IPS-20b (cell line): ENCODE data around the gene RNASE1.
"Not testable (repeated sequence)": the region's sequence is repeated elsewhere in the genome, so short reads cannot be mapped to it uniquely, and the experiment has no call there.

ENCODE experiments used
- H3K27ac ChIP-seq: one replicate; pipeline ENCODE4 v1.5.1; 2013; ENCODE audit warnings: low read length
- H3K27me3 ChIP-seq: 2 replicates; pipeline ENCODE4 v1.6.1; 2013; ENCODE audit warnings: mild to moderate bottlenecking, low read length, inconsistent platforms; ENCODE audit not compliant: insufficient read depth
- H3K36me3 ChIP-seq: 2 replicates; pipeline ENCODE4 v1.6.1; 2013; ENCODE audit warnings: low read depth, mild to moderate bottlenecking, inconsistent platforms, low read length, moderate library complexity; ENCODE audit not compliant: insufficient read depth
- H3K4me1 ChIP-seq: 2 replicates; pipeline ENCODE4 v1.6.1; 2013; ENCODE audit warnings: mild to moderate bottlenecking, control low read depth, inconsistent platforms, low read length, moderate library complexity; ENCODE audit not compliant: insufficient read depth
- H3K4me3 ChIP-seq: 2 replicates; pipeline ENCODE4 v1.5.1; 2013; ENCODE audit warnings: mild to moderate bottlenecking, low read length, inconsistent platforms
- H3K9ac ChIP-seq: 2 replicates; pipeline ENCODE4 v1.6.1; 2013; ENCODE audit warnings: low read depth, mild to moderate bottlenecking, inconsistent platforms, low read length, moderate library complexity
- H3K9me3 ChIP-seq: 2 replicates; pipeline ENCODE4 v1.6.1; 2013; ENCODE audit warnings: mild to moderate bottlenecking, low read depth, low read length, inconsistent platforms; ENCODE audit not compliant: insufficient read depth

Gene RNASE1

DNA sequence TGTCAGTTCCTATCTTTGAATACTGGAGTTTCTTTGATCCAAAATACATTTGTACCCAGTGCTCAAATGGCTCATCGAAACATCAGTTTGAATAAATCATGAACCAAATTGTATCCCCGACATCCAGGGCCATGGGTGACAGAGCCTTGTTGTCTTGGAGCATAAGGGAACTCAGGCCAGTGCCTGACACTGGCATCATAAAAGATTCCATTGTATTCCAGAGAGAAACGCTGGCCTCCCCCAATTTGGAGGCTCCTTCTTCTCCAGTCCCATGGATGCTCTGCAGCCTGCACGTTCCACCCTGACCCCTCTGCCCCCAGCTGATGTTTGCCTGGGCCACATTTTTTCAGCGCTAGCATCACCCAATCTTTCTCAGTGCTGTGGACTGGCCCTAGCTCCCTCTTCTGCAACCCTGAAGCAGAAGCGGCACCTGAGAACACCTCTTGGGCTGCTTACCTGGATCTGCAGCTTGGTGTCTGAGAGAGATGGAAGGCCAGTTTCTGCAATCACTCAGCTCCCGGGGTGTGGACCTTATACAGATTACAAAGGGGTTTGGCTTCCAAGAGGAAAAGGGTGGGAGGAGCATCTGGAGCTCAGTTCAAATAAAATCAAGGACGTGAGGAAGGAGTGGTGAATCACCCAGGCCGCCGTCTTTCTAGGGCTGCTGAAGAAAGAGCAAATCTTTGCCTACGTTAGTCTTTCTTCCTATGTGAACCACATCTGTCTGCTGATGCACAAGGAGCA lies at the start of gene RNASE1:
RNASE1 (minus strand) TSS at position 504 of the 744 bp plus-strand sequence. CDS start 776 bp downstream, outside the sequence.
- Histone ChIP-seq H3K27ac (no peak within 1 kb of the TSS), H3K27me3 (no peaks in the 10 kb centered on the region), H3K4me3 (no peak within 1 kb of the TSS), H3K9ac (no peak within 1 kb of the TSS), H3K9me3 (no peaks in the 10 kb centered on the region), H3K36me3 (no peaks in the 10 kb centered on the region), H3K4me1 (peaks cover 9% of the 10 kb centered on the region; the same call in 1 of the 2 replicates)

DNA sequence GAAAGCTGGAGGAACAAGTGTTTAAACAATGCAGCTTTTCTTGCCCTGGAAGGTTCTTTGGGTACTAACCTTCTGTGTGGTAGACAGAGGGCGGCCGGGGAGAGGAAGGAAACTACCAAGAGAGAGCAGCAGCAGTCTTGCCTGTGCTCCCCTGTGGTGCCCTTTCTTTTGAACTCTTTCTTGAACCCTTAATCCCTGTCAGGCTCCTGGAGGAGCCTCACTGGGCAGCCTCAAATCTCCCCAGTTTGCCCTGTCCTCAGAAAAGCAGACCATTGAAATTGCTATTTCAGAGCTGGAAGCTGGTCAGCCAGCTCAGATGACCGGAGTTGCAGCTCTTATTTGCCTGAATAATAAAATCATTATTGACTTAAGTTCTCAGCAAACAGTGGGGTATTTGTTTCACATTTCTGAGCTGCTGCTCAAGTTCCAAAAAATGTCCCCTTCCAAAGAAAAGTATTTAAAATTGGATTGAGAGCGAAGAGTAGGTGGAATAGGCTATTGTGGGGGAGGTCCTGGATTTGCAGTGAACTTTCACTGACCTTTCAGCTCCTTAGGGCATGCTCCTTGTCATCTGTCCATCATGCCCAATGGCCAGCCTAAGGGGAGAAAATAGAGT lies 46.4 kb upstream of the RNASE1 start:
- H3K36me3 ChIP-seq: no peaks in the 10 kb centered on the region
- H3K27me3 ChIP-seq: no peaks in the 10 kb centered on the region
- H3K4me1 ChIP-seq: peaks cover 9% of the 10 kb centered on the region; the same call in 1 of the 2 replicates
- H3K9ac ChIP-seq: no peak overlapping the region
- no peak overlapping the region for H3K27ac ChIP-seq
- no peak overlapping the region for H3K4me3 ChIP-seq
- H3K9me3 ChIP-seq: no peaks in the 10 kb centered on the region

GRCh38 chr14:20848316-20848954 lies 45.8 kb upstream of the RNASE1 start:
- H3K36me3 ChIP-seq: no peaks in the 10 kb centered on the region
- no peaks in the 10 kb centered on the region for H3K9me3 ChIP-seq
- H3K27ac ChIP-seq: no peak overlapping the region
- no peak overlapping the region for H3K4me3 ChIP-seq
- no peaks in the 10 kb centered on the region for H3K27me3 ChIP-seq
- H3K4me1 ChIP-seq: peaks cover 9% of the 10 kb centered on the region; the same call in 1 of the 2 replicates
- H3K9ac ChIP-seq: no peak overlapping the region

DNA sequence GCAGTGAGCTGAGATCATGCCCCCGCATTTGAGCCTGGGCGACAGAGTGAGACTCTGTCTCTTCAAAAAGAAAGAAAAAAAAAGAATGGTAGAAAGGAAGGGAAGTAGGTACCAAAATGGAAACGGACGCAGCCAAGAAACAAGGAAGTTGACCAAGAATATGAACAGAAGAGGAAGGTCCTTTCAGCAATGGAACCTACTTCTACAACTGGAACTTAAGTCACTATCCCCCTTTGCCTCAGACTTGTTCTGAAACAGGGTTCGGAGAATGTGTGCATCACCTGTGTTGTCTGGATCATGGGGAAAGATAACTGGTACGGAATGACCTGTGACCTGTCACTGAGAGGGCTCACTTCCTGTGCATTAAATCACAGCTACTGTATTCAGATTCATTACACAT lies 43.9 kb upstream of the RNASE1 start:
- Histone ChIP-seq H3K9ac (no peak overlapping the region), H3K9me3 (no peaks in the 10 kb centered on the region), H3K4me3 (no peak overlapping the region), H3K27me3 (no peaks in the 10 kb centered on the region), H3K36me3 (no peaks in the 10 kb centered on the region), H3K4me1 (peaks cover 9% of the 10 kb centered on the region; the same call in 1 of the 2 replicates), H3K27ac (no peak overlapping the region)

- no peaks in the 10 kb centered on the region for H3K36me3 ChIP-seq
- H3K9ac ChIP-seq: no peak overlapping the region
- no peaks in the 10 kb centered on the region for H3K27me3 ChIP-seq
- H3K9me3 ChIP-seq: no peaks in the 10 kb centered on the region
- H3K4me3 ChIP-seq: no peak overlapping the region
- no peaks in the 10 kb centered on the region; the same call in 1 of the 2 replicates for H3K4me1 ChIP-seq
- no peak overlapping the region for H3K27ac ChIP-seq
Measured at GRCh38 chr14:20841096-20841495, 38.5 kb upstream of the RNASE1 start.

DNA sequence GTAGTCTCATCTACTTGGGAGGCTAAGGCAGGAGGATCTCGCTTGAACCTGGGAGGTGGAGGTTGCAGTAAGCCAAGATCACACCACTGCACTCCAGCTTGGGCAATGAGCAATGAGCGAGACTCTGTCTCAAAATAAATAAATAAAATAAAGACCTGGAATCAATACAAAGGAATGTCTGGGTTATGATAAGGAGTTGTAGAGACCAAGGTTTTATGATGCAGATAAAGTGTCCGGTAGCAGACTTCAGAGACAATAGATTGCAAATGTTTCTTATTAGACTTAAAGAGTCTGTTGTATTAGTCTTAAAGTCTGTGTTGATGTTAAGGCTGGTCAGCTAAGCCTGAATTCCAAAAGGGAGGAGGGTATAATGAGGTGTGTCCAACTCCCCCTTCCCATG lies 35.2 kb upstream of the RNASE1 start:
- no peaks in the 10 kb centered on the region; the same call in 1 of the 2 replicates for H3K4me1 ChIP-seq
- no peaks in the 10 kb centered on the region for H3K27me3 ChIP-seq
- no peak overlapping the region for H3K27ac ChIP-seq
- no peak overlapping the region for H3K9ac ChIP-seq
- no peak overlapping the region for H3K4me3 ChIP-seq
- no peaks in the 10 kb centered on the region for H3K36me3 ChIP-seq
- no peaks in the 10 kb centered on the region for H3K9me3 ChIP-seq

DNA sequence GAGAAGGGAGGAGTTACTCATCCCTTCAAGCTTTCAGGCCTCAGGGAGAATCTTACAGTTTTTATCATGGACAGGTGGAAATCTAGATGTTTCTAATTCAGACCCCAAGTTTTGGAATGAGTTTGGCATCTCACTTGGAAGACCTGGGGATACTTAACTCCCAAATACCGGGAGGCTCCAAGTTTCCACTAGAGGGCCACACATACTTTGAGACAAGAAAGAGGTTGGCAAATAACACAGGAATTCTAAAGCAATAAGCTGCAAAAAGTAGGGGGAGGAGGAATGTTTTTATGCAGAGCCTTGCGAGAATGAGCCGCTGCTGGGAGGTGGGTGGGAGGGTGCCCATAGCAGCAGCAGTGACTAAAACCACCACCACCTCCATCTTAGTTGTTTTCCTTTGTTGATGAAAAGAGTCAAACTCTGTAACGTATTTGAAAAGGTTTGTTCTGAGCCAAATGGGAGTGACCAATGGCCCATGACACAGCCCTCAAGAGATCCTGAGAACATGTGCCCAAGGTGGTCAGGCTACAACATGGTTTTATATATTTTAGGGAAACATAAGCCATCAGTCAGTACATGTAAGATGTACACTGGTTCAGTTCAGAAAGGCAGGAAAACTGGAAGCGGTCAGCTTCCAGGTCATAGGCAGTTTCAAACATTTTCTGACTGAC lies 34.2 kb upstream of the RNASE1 start:
- Histone ChIP-seq H3K4me3 (no peak overlapping the region), H3K36me3 (no peaks in the 10 kb centered on the region), H3K27me3 (no peaks in the 10 kb centered on the region), H3K27ac (no peak overlapping the region), H3K9ac (no peak overlapping the region; the same call in 1 of the 2 replicates), H3K9me3 (no peaks in the 10 kb centered on the region), H3K4me1 (no peaks in the 10 kb centered on the region; the same call in 1 of the 2 replicates)

GRCh38 chr14:20834899-20835298 lies 32.3 kb upstream of the RNASE1 start:
- H3K27ac ChIP-seq: no peak overlapping the region
- H3K36me3 ChIP-seq: no peaks in the 10 kb centered on the region
- H3K9me3 ChIP-seq: no peaks in the 10 kb centered on the region
- no peaks in the 10 kb centered on the region for H3K27me3 ChIP-seq
- no peaks in the 10 kb centered on the region; the same call in 1 of the 2 replicates for H3K4me1 ChIP-seq
- H3K4me3 ChIP-seq: no peak overlapping the region
- H3K9ac ChIP-seq: no peak overlapping the region

GRCh38 chr14:20830831-20831230 lies 28.2 kb upstream of the RNASE1 start:
- Histone ChIP-seq H3K27me3 (no peaks in the 10 kb centered on the region), H3K9me3 (no peaks in the 10 kb centered on the region), H3K36me3 (no peaks in the 10 kb centered on the region), H3K4me3 (no peak overlapping the region), H3K27ac (no peak overlapping the region), H3K4me1 (no peaks in the 10 kb centered on the region; the same call in 1 of the 2 replicates), H3K9ac (no peak overlapping the region)

- H3K4me3 ChIP-seq: peak overlapping the region; percentile 38; the same call in 1 of the 2 replicates
- H3K4me1 ChIP-seq, H3K27ac ChIP-seq, H3K27me3 ChIP-seq, H3K9ac ChIP-seq, H3K9me3 ChIP-seq, H3K36me3 ChIP-seq: not testable (repeated sequence)
Measured at GRCh38 chr14:20828024-20828694, 25.5 kb upstream of the RNASE1 start.

- no peaks in the 10 kb centered on the region for H3K27me3 ChIP-seq
- H3K27ac ChIP-seq: no peak overlapping the region
- H3K9me3 ChIP-seq: no peaks in the 10 kb centered on the region
- no peak overlapping the region for H3K9ac ChIP-seq
- H3K4me3 ChIP-seq: peak overlapping the region; percentile 38; the same call in 1 of the 2 replicates
- H3K4me1 ChIP-seq: no peaks in the 10 kb centered on the region; the same call in 1 of the 2 replicates
- H3K36me3 ChIP-seq: no peaks in the 10 kb centered on the region
Measured at GRCh38 chr14:20827326-20827725, 24.7 kb upstream of the RNASE1 start.
